Measurements from ENCODE around the gene MINAR2.

MINAR2 gene

GRCh38 chr5:129743541-129744187 lies 4.2 kb upstream of the MINAR2 start:
- no peak overlapping the region for H3K4me3 ChIP-seq (ENCODE audit: insufficient read depth, low read depth, low read length, poor library complexity, severe bottlenecking)
- H3K36me3 ChIP-seq (ENCODE audit: control insufficient read depth, insufficient read depth, low read length), result no peaks in the 10 kb centered on the region
- no peaks in the 10 kb centered on the region for H3K9me3 ChIP-seq (ENCODE audit: control insufficient read depth, low read length)
- no peaks in the 10 kb centered on the region for H3K4me1 ChIP-seq (ENCODE audit: control insufficient read depth, insufficient read depth, low read length, poor library complexity, severe bottlenecking)
- no peak overlapping the region for H3K27ac ChIP-seq (ENCODE audit: insufficient read depth, low read length, poor library complexity, severe bottlenecking)
- no peaks in the 10 kb centered on the region for H3K27me3 ChIP-seq (replicated peaks; ENCODE audit: control insufficient read depth, insufficient read depth, low read length, poor library complexity, severe bottlenecking)
- DNase-seq, result no peak

DNA sequence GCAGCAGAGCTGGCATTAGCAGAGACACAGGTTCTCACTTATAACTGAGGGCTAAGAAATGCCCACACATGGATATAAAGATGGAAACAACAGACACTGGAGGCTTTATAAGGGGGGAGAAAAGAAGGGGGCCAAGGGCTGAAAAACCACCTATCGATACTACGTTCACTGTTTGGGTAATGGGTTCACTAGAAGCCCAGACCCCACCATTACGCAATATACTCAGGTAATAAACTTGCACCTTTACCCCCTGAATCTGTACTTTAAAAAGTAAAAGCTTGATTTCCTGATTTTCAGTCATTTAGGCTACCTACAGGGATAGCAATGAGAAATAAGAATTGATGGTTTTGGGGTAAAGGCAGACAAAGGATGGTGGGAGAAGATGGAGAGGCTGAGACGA lies 1.9 kb upstream of the MINAR2 start:
- Histone ChIP-seq H3K4me3 (ENCODE audit: insufficient read depth, low read depth, low read length, poor library complexity, severe bottlenecking) (no peak overlapping the region), H3K27me3 (replicated peaks; ENCODE audit: control insufficient read depth, insufficient read depth, low read length, poor library complexity, severe bottlenecking) (no peaks in the 10 kb centered on the region), H3K36me3 (ENCODE audit: control insufficient read depth, insufficient read depth, low read length) (no peaks in the 10 kb centered on the region), H3K27ac (ENCODE audit: insufficient read depth, low read length, poor library complexity, severe bottlenecking) (no peak overlapping the region), H3K4me1 (ENCODE audit: control insufficient read depth, insufficient read depth, low read length, poor library complexity, severe bottlenecking) (no peaks in the 10 kb centered on the region), H3K9me3 (ENCODE audit: control insufficient read depth, low read length) (no peaks in the 10 kb centered on the region)
- no peak for DNase-seq

DNA sequence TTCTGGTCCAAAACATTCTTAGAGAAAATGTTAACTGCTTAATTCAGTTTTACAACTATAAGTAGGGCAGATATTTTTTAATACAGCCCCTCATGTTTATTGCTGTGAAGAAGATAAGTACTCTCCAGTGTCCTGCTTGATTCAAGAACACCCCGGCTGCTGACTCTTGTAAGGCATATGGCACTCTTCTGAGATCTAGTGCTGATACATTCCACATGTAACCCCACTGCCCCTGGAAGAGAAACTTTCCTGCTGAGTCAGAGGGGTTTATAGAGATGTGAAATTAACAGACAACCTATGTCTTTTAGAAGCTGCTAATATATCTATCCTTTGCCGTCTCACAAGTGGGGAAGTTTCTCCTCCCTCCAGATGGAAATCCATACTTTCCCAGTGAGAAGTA lies 1.0 kb upstream of the MINAR2 start:
- Histone ChIP-seq H3K27me3 (replicated peaks; ENCODE audit: control insufficient read depth, insufficient read depth, low read length, poor library complexity, severe bottlenecking) (no peaks in the 10 kb centered on the region), H3K9me3 (ENCODE audit: control insufficient read depth, low read length) (no peaks in the 10 kb centered on the region), H3K4me1 (ENCODE audit: control insufficient read depth, insufficient read depth, low read length, poor library complexity, severe bottlenecking) (no peaks in the 10 kb centered on the region), H3K27ac (ENCODE audit: insufficient read depth, low read length, poor library complexity, severe bottlenecking) (no peak overlapping the region), H3K4me3 (ENCODE audit: insufficient read depth, low read depth, low read length, poor library complexity, severe bottlenecking) (no peak overlapping the region), H3K36me3 (ENCODE audit: control insufficient read depth, insufficient read depth, low read length) (no peaks in the 10 kb centered on the region)
- DNase-seq, result no peak

DNA sequence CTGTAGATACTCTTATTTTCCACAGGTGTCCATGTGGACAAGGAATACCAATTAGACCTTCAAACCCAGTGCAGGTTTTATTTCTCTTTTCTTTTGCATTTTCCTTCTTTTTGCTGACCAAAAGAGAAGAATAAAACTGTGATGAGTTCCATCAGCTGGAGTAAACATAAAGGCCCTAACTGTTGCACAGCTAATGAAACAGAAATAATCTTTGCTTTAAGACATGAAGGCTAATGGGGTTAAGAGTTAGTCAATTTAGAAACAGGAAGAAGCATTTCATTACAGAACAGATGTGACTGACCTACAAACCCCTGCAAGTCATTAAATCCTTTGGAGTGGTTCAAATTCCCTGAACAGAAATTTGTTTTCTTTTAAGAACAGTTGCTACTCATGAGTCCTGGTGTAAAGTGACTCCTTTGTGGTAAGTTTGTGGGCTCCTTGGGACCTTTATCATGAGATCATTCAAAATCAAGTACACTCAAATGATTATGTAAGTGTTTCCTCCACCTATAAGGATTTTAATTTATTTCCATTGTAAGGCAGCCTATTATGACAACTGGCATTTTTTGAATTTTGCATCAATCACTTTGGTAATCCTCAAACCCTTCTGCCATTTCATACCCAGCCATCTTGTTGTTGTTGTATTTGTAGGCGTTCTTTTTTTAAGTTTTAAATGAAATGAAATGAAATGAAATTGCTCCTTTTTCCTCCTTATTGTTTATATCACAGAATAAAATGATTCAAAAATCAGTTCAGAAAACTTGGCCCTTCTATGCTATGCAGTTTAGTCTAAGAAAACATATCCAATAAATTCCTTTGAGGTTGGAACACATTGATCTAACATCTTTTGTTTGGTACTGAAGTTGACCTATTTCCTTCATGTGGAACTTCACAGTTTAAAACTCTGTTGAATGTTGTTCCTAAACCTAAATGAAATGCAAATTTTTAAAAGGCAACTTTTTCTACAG lies 1.3 kb downstream of the MINAR2 start:
- no peak overlapping the region for H3K27ac ChIP-seq (ENCODE audit: insufficient read depth, low read length, poor library complexity, severe bottlenecking)
- H3K4me3 ChIP-seq (ENCODE audit: insufficient read depth, low read depth, low read length, poor library complexity, severe bottlenecking), result no peak overlapping the region
- H3K4me1 ChIP-seq (ENCODE audit: control insufficient read depth, insufficient read depth, low read length, poor library complexity, severe bottlenecking), result no peaks in the 10 kb centered on the region
- H3K36me3 ChIP-seq (ENCODE audit: control insufficient read depth, insufficient read depth, low read length), result no peaks in the 10 kb centered on the region
- H3K27me3 ChIP-seq (replicated peaks; ENCODE audit: control insufficient read depth, insufficient read depth, low read length, poor library complexity, severe bottlenecking), result no peaks in the 10 kb centered on the region
- no peaks in the 10 kb centered on the region for H3K9me3 ChIP-seq (ENCODE audit: control insufficient read depth, low read length)
- DNase-seq, result no peak

GRCh38 chr5:129760636-129761325 lies 12.9 kb downstream of the MINAR2 start:
- H3K4me1 ChIP-seq (ENCODE audit: control insufficient read depth, insufficient read depth, low read length, poor library complexity, severe bottlenecking), result no peaks in the 10 kb centered on the region

DNA sequence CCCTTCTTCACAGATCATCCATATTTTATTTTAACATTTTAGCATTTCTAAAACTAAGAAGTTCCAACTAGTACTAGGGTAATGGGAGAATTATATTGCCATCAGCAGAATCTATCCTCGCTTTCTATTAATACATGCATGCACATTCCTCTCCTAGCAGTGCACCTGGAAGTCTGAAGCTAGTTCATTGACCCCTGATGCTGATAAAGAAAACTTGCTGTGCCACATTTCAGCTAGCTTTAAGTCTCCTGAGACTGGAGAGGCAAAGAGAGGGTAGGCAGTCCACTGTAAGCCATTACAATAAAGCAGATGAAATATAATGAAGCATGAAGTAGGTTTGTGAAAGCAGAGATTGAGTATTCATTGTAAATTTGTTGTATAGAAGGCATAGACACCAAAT lies 15.8 kb downstream of the MINAR2 start:
- no peaks in the 10 kb centered on the region for H3K36me3 ChIP-seq (ENCODE audit: control insufficient read depth, insufficient read depth, low read length)
- H3K4me1 ChIP-seq (ENCODE audit: control insufficient read depth, insufficient read depth, low read length, poor library complexity, severe bottlenecking), result no peaks in the 10 kb centered on the region
- H3K4me3 ChIP-seq (ENCODE audit: insufficient read depth, low read depth, low read length, poor library complexity, severe bottlenecking), result no peak overlapping the region
- H3K9me3 ChIP-seq (ENCODE audit: control insufficient read depth, low read length), result no peaks in the 10 kb centered on the region
- H3K27me3 ChIP-seq (replicated peaks; ENCODE audit: control insufficient read depth, insufficient read depth, low read length, poor library complexity, severe bottlenecking), result no peaks in the 10 kb centered on the region
- no peak overlapping the region for H3K27ac ChIP-seq (ENCODE audit: insufficient read depth, low read length, poor library complexity, severe bottlenecking)
- no peak for DNase-seq

More at GRCh38 chr5:129760636-129761325, 12.9 kb downstream of the MINAR2 start:
- no peak for DNase-seq
- Histone ChIP-seq H3K9me3 (ENCODE audit: control insufficient read depth, low read length) (no peaks in the 10 kb centered on the region), H3K4me3 (ENCODE audit: insufficient read depth, low read depth, low read length, poor library complexity, severe bottlenecking) (no peak overlapping the region), H3K27me3 (replicated peaks; ENCODE audit: control insufficient read depth, insufficient read depth, low read length, poor library complexity, severe bottlenecking) (no peaks in the 10 kb centered on the region), H3K27ac (ENCODE audit: insufficient read depth, low read length, poor library complexity, severe bottlenecking) (no peak overlapping the region), H3K36me3 (ENCODE audit: control insufficient read depth, insufficient read depth, low read length) (no peaks in the 10 kb centered on the region)

DNA sequence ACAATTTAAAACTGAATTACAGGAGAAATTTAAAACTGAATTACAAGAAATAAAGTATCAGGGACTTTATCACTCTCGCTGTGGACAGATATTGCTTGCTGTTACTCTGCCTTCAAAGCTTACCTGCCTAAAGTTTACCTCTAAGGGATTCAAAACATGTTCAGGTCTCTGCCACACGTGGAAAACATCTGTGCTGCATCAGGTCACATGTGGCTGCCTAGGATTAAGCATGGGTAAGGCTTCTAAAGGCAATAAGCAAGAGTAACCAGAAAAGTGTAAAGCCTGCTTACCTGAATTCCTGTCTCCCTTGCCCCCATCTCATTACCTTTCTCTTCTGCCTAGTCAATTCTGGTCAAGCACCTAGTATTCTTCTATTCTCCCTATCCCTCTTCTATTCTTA lies 18.9 kb downstream of the MINAR2 start:
- H3K9me3 ChIP-seq (ENCODE audit: control insufficient read depth, low read length), result no peaks in the 10 kb centered on the region
- H3K27me3 ChIP-seq (replicated peaks; ENCODE audit: control insufficient read depth, insufficient read depth, low read length, poor library complexity, severe bottlenecking), result no peaks in the 10 kb centered on the region
- no peak overlapping the region for H3K4me3 ChIP-seq (ENCODE audit: insufficient read depth, low read depth, low read length, poor library complexity, severe bottlenecking)
- no peak overlapping the region for H3K27ac ChIP-seq (ENCODE audit: insufficient read depth, low read length, poor library complexity, severe bottlenecking)
- no peaks in the 10 kb centered on the region for H3K36me3 ChIP-seq (ENCODE audit: control insufficient read depth, insufficient read depth, low read length)
- H3K4me1 ChIP-seq (ENCODE audit: control insufficient read depth, insufficient read depth, low read length, poor library complexity, severe bottlenecking), result no peaks in the 10 kb centered on the region
- DNase-seq, result no peak

DNA sequence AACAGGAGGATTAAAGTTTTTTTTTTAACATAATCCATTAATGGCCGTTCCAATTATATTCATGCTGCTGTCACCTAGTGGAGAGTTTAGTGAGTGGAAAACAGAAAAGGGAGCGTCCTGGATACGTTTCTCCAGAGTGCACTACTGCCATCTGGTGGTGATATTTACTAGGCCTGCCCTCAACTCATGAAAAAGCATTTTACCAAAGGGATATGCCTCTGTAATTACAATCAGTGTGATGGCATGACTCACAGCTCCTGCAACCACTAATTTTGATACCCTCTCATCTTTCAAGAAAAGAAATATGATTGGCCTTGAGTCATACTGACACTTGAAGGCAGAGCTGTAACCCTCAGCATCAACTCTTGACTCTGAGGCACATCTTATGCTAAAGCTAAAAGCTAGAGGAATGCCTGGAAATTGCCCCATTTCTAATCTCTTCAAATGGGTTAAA lies 20.1 kb downstream of the MINAR2 start:
- H3K4me1 ChIP-seq (ENCODE audit: control insufficient read depth, insufficient read depth, low read length, poor library complexity, severe bottlenecking), result no peaks in the 10 kb centered on the region
- H3K27me3 ChIP-seq (replicated peaks; ENCODE audit: control insufficient read depth, insufficient read depth, low read length, poor library complexity, severe bottlenecking), result no peaks in the 10 kb centered on the region
- no peaks in the 10 kb centered on the region for H3K36me3 ChIP-seq (ENCODE audit: control insufficient read depth, insufficient read depth, low read length)
- no peaks in the 10 kb centered on the region for H3K9me3 ChIP-seq (ENCODE audit: control insufficient read depth, low read length)
- DNase-seq, result peak; percentile 2 to 19 (median 3)
- H3K4me3 ChIP-seq (ENCODE audit: insufficient read depth, low read depth, low read length, poor library complexity, severe bottlenecking), result no peak overlapping the region
- H3K27ac ChIP-seq (ENCODE audit: insufficient read depth, low read length, poor library complexity, severe bottlenecking), result no peak overlapping the region

- Histone ChIP-seq H3K27me3 (replicated peaks; ENCODE audit: control insufficient read depth, insufficient read depth, low read length, poor library complexity, severe bottlenecking) (no peaks in the 10 kb centered on the region), H3K36me3 (ENCODE audit: control insufficient read depth, insufficient read depth, low read length) (no peaks in the 10 kb centered on the region), H3K4me1 (ENCODE audit: control insufficient read depth, insufficient read depth, low read length, poor library complexity, severe bottlenecking) (no peaks in the 10 kb centered on the region), H3K27ac (ENCODE audit: insufficient read depth, low read length, poor library complexity, severe bottlenecking) (no peak overlapping the region), H3K4me3 (ENCODE audit: insufficient read depth, low read depth, low read length, poor library complexity, severe bottlenecking) (no peak overlapping the region), H3K9me3 (ENCODE audit: control insufficient read depth, low read length) (no peaks in the 10 kb centered on the region)
- DNase-seq, result no peak
These were observed 20.8 kb downstream of the MINAR2 start for GRCh38 chr5:129768735-129769134.

Data from effector memory CD4-positive, alpha-beta T cell (primary cell).